Measurements from ENCODE around the gene FBXL16. TPM values are rescaled to one million over a fixed set of nuclear protein-coding genes. Genes with fewer than 3 reads are reported as not detected.

Gene FBXL16
- total RNA-seq, 1 donor from 2014 or later, result 0.13 TPM

DNA sequence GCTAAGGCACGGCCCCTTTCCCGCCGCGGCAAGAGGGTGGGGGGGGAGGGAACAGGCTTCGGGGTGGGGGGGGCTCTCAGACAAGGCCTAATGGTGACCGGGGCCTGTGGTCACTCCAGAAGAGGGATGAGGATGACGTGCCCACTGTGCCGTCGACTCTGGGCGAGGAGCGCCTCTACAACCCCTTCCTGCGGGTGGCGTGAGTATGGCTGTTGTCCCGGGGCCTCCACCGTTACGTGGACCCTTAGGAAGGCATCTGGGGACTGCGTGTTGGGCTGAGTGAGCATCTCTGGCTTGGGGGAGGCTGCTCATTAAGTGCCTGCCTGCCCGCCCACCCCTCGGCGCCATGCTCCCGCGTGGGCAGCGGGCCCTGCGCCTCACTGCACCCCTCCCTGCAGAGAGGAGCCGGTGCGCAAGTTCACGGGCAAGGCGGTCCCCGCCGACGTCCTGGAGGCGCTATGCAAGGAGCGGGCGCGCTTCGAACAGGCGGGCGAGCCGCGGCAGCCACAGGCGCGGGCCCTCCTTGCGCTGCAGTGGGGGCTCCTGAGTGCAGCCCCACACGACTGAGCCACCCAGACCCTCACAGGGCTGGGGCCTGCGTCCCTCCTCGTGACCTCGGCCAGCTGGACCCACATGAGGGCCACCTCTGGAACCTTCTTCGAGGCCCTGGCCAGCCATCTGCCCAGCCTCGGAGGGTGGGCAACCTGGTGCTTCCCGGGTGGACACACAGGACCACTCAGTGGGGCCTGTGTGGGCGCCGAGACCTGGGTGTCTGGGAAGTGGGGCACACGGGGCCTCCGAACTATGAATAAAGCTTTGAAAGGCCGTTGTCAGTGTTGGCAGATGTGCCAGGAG is 23.5 kb upstream of the FBXL16 start:
- H4K20me1 ChIP-seq (ENCODE audit: low read depth), result peaks cover 20% of the 10 kb centered on the region
- H3K4me1 ChIP-seq, result peaks cover 8% of the 10 kb centered on the region
- no peak for TF ChIP-seq EZH2phosphoT487 (IDR thresholded peaks at IDR 0.05)
- TF ChIP-seq, protein P1, sequence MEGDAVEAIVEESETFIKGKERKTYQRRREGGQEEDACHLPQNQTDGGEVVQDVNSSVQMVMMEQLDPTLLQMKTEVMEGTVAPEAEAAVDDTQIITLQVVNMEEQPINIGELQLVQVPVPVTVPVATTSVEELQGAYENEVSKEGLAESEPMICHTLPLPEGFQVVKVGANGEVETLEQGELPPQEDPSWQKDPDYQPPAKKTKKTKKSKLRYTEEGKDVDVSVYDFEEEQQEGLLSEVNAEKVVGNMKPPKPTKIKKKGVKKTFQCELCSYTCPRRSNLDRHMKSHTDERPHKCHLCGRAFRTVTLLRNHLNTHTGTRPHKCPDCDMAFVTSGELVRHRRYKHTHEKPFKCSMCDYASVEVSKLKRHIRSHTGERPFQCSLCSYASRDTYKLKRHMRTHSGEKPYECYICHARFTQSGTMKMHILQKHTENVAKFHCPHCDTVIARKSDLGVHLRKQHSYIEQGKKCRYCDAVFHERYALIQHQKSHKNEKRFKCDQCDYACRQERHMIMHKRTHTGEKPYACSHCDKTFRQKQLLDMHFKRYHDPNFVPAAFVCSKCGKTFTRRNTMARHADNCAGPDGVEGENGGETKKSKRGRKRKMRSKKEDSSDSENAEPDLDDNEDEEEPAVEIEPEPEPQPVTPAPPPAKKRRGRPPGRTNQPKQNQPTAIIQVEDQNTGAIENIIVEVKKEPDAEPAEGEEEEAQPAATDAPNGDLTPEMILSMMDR (IDR thresholded peaks at IDR 0.05), result no peak
- no peak for TF ChIP-seq EZH2 (IDR thresholded peaks at IDR 0.05)
- H3K4me3 Mint-ChIP-seq, result peak overlapping the region; percentile 38
- H3K27ac ChIP-seq, result no peak overlapping the region
- no peaks in the 10 kb centered on the region for H3K9me3 Mint-ChIP-seq
- peaks cover 7% of the 10 kb centered on the region for H3K27me3 Mint-ChIP-seq (ENCODE audit: insufficient read depth, low read depth)
- H3K4me2 ChIP-seq, result peak overlapping the region; percentile 92
- peaks cover 33% of the 10 kb centered on the region for H3F3A ChIP-seq (ENCODE audit: low read depth)
- no peaks in the 10 kb centered on the region for H3K4me1 Mint-ChIP-seq
- H3K4me3 ChIP-seq, result peak overlapping the region; percentile 43
- no peaks in the 10 kb centered on the region for H3K36me3 Mint-ChIP-seq
- no peak overlapping the region for H2AFZ ChIP-seq (replicated peaks)
- H3K79me2 ChIP-seq (ENCODE audit: low read depth), result no peaks in the 10 kb centered on the region
- no peak overlapping the region for H3K27ac Mint-ChIP-seq
- peaks cover 45% of the 10 kb centered on the region for H3K27me3 ChIP-seq
- H3K9me3 ChIP-seq (ENCODE audit: low read depth), result no peaks in the 10 kb centered on the region
- DNase-seq (ENCODE audit: low spot score), result no peak
- H3K9ac ChIP-seq, result no peak overlapping the region
- H3K36me3 ChIP-seq, result no peaks in the 10 kb centered on the region

DNA sequence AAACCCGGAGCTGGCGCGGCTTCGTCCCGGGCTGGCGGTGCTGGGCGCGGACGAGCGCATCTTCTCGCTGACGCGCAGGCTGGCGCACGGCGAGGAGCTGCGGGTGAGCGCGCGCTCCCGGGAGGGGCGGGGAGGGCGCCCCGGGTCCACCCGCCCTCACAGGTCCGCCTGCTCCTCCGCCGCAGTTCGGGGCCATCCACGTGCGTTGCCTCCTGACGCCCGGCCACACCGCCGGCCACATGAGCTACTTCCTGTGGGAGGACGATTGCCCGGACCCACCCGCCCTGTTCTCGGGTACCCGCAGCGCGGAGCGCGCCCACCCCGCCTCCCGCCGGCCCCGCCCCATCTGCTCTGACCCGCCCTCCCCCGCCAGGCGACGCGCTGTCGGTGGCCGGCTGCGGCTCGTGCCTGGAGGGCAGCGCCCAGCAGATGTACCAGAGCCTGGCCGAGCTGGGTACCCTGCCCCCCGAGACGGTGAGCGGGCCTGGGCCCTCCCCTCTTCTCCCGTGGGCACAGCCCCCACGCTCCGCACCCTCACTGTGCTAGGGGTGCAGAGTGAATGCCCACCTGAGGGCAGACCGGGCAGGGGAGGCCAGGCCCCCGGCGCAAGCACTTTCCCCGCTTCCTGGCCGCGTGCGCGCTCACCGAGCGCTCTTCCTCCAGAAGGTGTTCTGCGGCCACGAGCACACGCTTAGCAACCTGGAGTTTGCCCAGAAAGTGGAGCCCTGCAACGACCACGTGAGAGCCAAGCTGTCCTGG is 22.7 kb upstream of the FBXL16 start:
- peak overlapping the region; percentile 38 for H3K4me3 Mint-ChIP-seq
- peak overlapping the region; percentile 92 for H3K4me2 ChIP-seq
- DNase-seq (ENCODE audit: low spot score), result peak; percentile 72

DNA sequence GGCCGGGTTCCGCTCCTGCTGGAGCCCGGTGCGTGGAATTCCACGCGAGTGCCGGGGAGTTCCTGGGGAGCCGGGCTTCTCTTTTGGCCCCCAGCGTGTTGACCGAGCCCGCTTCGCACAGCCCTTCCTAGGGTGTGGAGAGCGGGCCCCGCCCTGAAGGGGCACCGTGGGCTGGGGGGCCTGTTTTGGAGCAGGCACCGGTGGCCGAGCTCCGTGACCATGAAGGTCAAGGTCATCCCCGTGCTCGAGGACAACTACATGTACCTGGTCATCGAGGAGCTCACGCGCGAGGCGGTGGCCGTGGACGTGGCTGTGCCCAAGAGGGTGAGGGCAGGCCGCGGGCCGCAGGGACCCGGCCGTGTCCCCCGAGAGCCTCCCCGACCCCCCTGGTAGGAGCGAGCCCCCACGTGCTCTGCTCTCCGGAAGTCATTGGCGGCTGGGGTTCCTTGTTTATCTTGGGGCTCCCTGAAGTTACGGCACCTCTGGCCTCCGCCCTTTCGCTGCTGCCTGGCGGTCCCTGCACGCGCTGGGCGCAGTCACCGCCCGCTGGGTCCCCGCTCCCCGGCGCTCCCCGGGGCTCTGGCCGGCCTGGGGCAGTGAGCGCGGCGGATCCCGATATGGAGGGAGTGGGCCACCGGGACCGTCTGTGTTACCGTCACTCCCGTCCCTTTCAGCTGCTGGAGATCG is 21.8 kb upstream of the FBXL16 start:
- Histone ChIP-seq H3K27me3 (peaks cover 45% of the 10 kb centered on the region), H3K27ac (no peak overlapping the region), H3K9ac (no peak overlapping the region), H3K4me2 (peak overlapping the region; percentile 92), H4K20me1 (ENCODE audit: low read depth) (peaks cover 26% of the 10 kb centered on the region), H3K9me3 (ENCODE audit: low read depth) (no peaks in the 10 kb centered on the region), H3K4me1 (peaks cover 8% of the 10 kb centered on the region), H2AFZ (replicated peaks) (no peak overlapping the region), H3K36me3 (no peaks in the 10 kb centered on the region), H3K79me2 (ENCODE audit: low read depth) (no peaks in the 10 kb centered on the region), H3K4me3 (peak overlapping the region; percentile 43), H3F3A (ENCODE audit: low read depth) (peaks cover 33% of the 10 kb centered on the region)
- Mint-ChIP-seq H3K27ac (no peak overlapping the region), H3K4me3 (peak overlapping the region; percentile 70), H3K36me3 (no peaks in the 10 kb centered on the region), H3K27me3 (ENCODE audit: insufficient read depth, low read depth) (peaks cover 7% of the 10 kb centered on the region), H3K9me3 (no peaks in the 10 kb centered on the region), H3K4me1 (no peaks in the 10 kb centered on the region)
- peak; percentile 50 for DNase-seq (ENCODE audit: low spot score)
- TF ChIP-seq EZH2 (IDR thresholded peaks at IDR 0.05) (peak; percentile 72), EZH2phosphoT487 (IDR thresholded peaks at IDR 0.05) (peak; percentile 39)
- TF ChIP-seq, protein P1 (IDR thresholded peaks at IDR 0.05), result no peak

More for the DNA sequence above, 22.7 kb upstream of the FBXL16 start:
- H3F3A ChIP-seq (ENCODE audit: low read depth), result peaks cover 33% of the 10 kb centered on the region
- H4K20me1 ChIP-seq (ENCODE audit: low read depth), result peaks cover 20% of the 10 kb centered on the region
- H3K36me3 Mint-ChIP-seq, result no peaks in the 10 kb centered on the region
- no peaks in the 10 kb centered on the region for H3K79me2 ChIP-seq (ENCODE audit: low read depth)
- H3K27ac ChIP-seq, result no peak overlapping the region
- no peak overlapping the region for H3K9ac ChIP-seq
- H3K36me3 ChIP-seq, result no peaks in the 10 kb centered on the region
- H2AFZ ChIP-seq (replicated peaks), result no peak overlapping the region
- H3K4me3 ChIP-seq, result peak overlapping the region; percentile 43
- H3K27me3 Mint-ChIP-seq (ENCODE audit: insufficient read depth, low read depth), result peaks cover 7% of the 10 kb centered on the region
- no peaks in the 10 kb centered on the region for H3K4me1 Mint-ChIP-seq
- H3K4me1 ChIP-seq, result peaks cover 8% of the 10 kb centered on the region
- TF ChIP-seq, protein P1 (IDR thresholded peaks at IDR 0.05), result no peak
- peak; percentile 2 for TF ChIP-seq EZH2phosphoT487 (IDR thresholded peaks at IDR 0.05)
- no peak for TF ChIP-seq EZH2 (IDR thresholded peaks at IDR 0.05)
- no peaks in the 10 kb centered on the region for H3K9me3 Mint-ChIP-seq
- no peaks in the 10 kb centered on the region for H3K9me3 ChIP-seq (ENCODE audit: low read depth)
- H3K27ac Mint-ChIP-seq, result no peak overlapping the region
- H3K27me3 ChIP-seq, result peaks cover 45% of the 10 kb centered on the region
